Peyer's patch (tissue), 4 donors: ENCODE results near the gene GPR146. TPM values are rescaled to one million over a fixed set of nuclear protein-coding genes. Genes with fewer than 3 reads are reported as not detected.

Experiments
- DNase-seq, 3 donors: peaks; one replicate each; pipeline ENCODE4 v3.0.0-alpha.2; 2017 to 2019
- H3K27ac ChIP-seq, 4 donors: fragments of 200-600 bp; sonication (generic); one replicate each; pipeline ENCODE4 v1.5.1; 2016 to 2019
- H3K27me3 ChIP-seq, 2 donors: fragments of 200-600 bp; sonication (generic); one replicate each; pipeline ENCODE4 v1.5.1; 2019
- H3K36me3 ChIP-seq, 3 donors: fragments of 200-600 bp; sonication (generic); one replicate each; pipeline ENCODE4 v1.5.1; 2016 to 2019
- H3K4me1 ChIP-seq, 4 donors: fragments of 200-600 bp; sonication (generic); one replicate each; pipeline ENCODE4 v1.5.1; 2016 to 2019
- H3K4me3 ChIP-seq, 4 donors: fragments of 200-600 bp; sonication (generic); 1 replicate in 3 of 4; 2 replicates in 1 of 4; pipeline ENCODE4 v1.5.1; 2016 to 2019; ENCODE audit warnings: mild to moderate bottlenecking in 1 of 4
- H3K9me3 ChIP-seq, 4 donors: fragments of 200-600 bp; sonication (generic); one replicate each; pipeline ENCODE4 v1.5.1; 2016 to 2019; ENCODE audit warnings: mild to moderate bottlenecking in 1 of 4
- CTCF ChIP-seq, 6 experiments: fragments of 450-650 bp in 4 of 6; fragments of 200-600 bp in 2 of 6; sonication (generic) in 1 of 6; IDR thresholded peaks; one replicate each; pipeline ENCODE4 v1.5.1; 2017 to 2019; ENCODE audit warnings: antibody characterized with exemption in 6 of 6, mild to moderate bottlenecking in 3 of 6, moderate library complexity in 1 of 6
- POLR2A ChIP-seq, 2 donors: fragments of 450-650 bp; IDR thresholded peaks; one replicate each; pipeline ENCODE4 v1.5.1; 2017; ENCODE audit warnings: antibody characterized with exemption in 2 of 2, mild to moderate bottlenecking in 2 of 2, moderate library complexity in 2 of 2
- total RNA-seq, 4 donors: library from RNA; depleted of rRNA; stranded (reverse); fragments of >200 nt; gene quantifications; one replicate each; pipeline ENCODE4 v1.1.0, GENCODE V29; 2016

GPR146 gene
- total RNA-seq, 4 donors from 2014 or later = 1.4 to 13.2 (median 4.4) TPM

DNA sequence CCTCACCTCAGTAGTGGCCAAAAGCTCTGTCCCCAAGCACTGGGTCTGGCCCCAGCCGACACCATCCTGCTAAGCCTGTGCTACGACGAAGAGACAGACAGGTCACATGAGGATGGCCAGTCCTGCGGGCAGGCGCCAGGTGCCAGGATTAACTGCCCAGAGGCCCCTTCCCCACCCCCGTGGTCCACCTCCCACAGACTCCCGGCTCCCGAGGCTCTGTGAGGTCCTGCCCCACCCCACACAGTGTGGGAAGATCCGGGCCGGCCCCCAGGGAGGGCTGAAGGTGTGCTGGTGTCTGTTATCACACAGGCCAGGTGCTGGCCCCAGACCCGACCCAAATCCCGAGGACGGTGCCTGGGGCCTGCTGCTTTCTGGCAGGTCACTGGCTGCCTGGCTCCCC lies 34.1 kb upstream of the GPR146 start:
- H3K9me3 ChIP-seq = no peaks in the 10 kb centered on the region
- no peak for TF ChIP-seq POLR2A (IDR thresholded peaks at IDR 0.05)
- no peak for TF ChIP-seq CTCF (IDR thresholded peaks at IDR 0.05)
- no peak overlapping the region for H3K27ac ChIP-seq
- H3K36me3 ChIP-seq = peaks cover 0 to 14% (median 0%) of the 10 kb centered on the region in 3 donors
- H3K4me3 ChIP-seq = no peak overlapping the region
- H3K4me1 ChIP-seq = peaks cover 0 to 12% (median 0%) of the 10 kb centered on the region in 4 donors
- DNase-seq = no peak
- no peaks in the 10 kb centered on the region for H3K27me3 ChIP-seq

DNA sequence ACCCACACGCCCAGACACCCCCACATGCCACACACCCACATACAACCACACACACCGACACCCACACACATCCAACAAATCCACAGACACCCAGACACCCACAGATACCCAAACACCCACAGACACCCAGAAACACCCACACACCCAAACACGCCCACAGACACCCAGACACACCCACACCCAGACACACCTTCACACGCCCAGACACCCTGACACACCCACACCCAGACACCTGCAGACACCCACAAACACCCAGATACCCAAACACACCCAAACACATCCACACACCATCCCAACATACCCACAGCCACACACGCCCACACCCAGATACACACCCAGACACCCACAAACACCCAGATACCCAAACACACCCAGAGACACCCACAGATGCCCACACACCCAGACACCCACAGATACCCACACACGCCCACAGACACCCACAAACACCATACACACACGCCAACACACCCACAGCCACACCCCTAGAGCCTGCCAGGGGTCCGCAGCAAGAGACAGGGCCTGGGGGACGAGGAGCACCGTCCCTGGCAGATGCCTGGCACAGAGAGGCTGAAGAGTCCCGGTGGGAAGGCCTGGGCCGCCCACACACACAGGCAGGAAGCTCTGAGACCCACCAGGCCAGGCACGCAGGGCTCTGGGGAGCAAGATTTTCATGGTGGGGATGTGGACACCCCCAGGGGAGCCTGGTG lies 32.9 kb upstream of the GPR146 start:
- Histone ChIP-seq H3K27ac (no peak overlapping the region), H3K4me1 (peaks cover 0 to 12% (median 0%) of the 10 kb centered on the region in 4 donors), H3K27me3 (no peaks in the 10 kb centered on the region), H3K4me3 (no peak overlapping the region), H3K9me3 (no peaks in the 10 kb centered on the region), H3K36me3 (peaks cover 0 to 14% (median 0%) of the 10 kb centered on the region in 3 donors)
- no peak for TF ChIP-seq POLR2A (IDR thresholded peaks at IDR 0.05)
- TF ChIP-seq CTCF (IDR thresholded peaks at IDR 0.05) = no peak
- no peak for DNase-seq

GRCh38 chr7:1012004-1012715 lies 32.2 kb upstream of the GPR146 start:
- TF ChIP-seq POLR2A (IDR thresholded peaks at IDR 0.05) (no peak), CTCF (IDR thresholded peaks at IDR 0.05) (no peak)
- Histone ChIP-seq H3K4me3 (no peak overlapping the region), H3K36me3 (peaks cover 0 to 14% (median 0%) of the 10 kb centered on the region in 3 donors), H3K9me3 (no peaks in the 10 kb centered on the region), H3K27ac (no peak overlapping the region), H3K4me1 (peaks cover 0 to 12% (median 0%) of the 10 kb centered on the region in 4 donors), H3K27me3 (no peaks in the 10 kb centered on the region)
- no peak for DNase-seq

DNA sequence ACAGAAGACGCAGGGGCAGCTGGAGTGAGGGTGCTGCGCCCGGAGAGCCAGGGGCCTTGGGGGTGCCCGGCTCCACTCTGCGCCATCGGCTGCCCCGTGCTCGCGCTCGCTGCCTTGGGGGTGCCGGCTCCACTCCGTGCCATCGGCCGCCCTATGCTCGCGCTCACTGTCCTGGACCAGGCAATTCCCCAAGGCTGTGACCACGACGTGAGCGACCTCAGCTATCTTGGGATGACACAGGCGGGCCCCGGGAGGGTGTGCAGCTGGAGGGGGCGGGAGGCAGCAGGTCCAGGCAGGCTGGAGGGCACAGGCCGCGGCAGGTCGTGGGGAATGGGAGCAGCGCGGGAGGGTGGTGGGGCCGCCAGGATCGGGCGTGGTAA lies 31.6 kb upstream of the GPR146 start:
- TF ChIP-seq CTCF (IDR thresholded peaks at IDR 0.05) (no peak), POLR2A (IDR thresholded peaks at IDR 0.05) (no peak)

DNA sequence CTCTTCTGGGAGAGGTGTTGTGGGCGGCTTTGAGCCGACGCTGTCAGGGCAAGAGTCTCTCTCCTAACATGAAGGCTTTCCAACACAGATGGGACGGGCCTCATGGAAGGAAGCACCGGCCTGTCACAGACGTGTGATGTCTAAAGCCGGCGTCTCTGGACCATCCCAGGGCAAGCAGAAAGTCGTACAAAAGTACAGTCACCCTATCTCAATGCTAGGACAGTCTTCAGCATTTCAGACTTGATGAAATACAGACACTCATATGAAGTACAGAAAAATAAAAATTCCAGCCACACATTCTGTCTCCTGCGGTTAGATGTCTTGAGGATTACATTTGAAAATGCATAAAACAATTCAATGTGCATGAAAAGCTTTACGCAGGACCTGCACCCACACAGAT lies 30.8 kb upstream of the GPR146 start:
- Histone ChIP-seq H3K4me1 (peaks cover 0 to 12% (median 0%) of the 10 kb centered on the region in 4 donors), H3K9me3 (no peaks in the 10 kb centered on the region), H3K36me3 (peaks cover 0 to 7% (median 0%) of the 10 kb centered on the region in 3 donors), H3K27ac (no peak overlapping the region), H3K27me3 (no peaks in the 10 kb centered on the region), H3K4me3 (no peak overlapping the region)
- no peak for TF ChIP-seq POLR2A (IDR thresholded peaks at IDR 0.05)
- TF ChIP-seq CTCF (IDR thresholded peaks at IDR 0.05) = no peak
- DNase-seq = no peak

More for the DNA sequence above, 31.6 kb upstream of the GPR146 start:
- Histone ChIP-seq H3K4me3 (no peak overlapping the region), H3K36me3 (peaks cover 0 to 11% (median 0%) of the 10 kb centered on the region in 3 donors), H3K27ac (no peak overlapping the region), H3K4me1 (peaks cover 0 to 12% (median 0%) of the 10 kb centered on the region in 4 donors), H3K27me3 (no peaks in the 10 kb centered on the region), H3K9me3 (no peaks in the 10 kb centered on the region)
- no peak for DNase-seq
